ENCODE data around the gene ARL5A.
A peak's percentile ranks its signal among the peaks of the same experiment; 100 is the strongest.

Gene ARL5A

GRCh38 chr2:151775057-151775740, 53.0 kb downstream of the ARL5A start:
- H3K36me3 Mint-ChIP-seq (ENCODE audit: low read depth): peaks cover 52% of the 10 kb centered on the region
- no peak overlapping the region for H3K4me3 Mint-ChIP-seq
- no peak for DNase-seq
- H3K4me1 Mint-ChIP-seq (ENCODE audit: low read depth): peaks cover 7% of the 10 kb centered on the region
- peaks cover 2% of the 10 kb centered on the region for H3K9me3 Mint-ChIP-seq
- no peak overlapping the region for H3K27ac Mint-ChIP-seq
- H3K27me3 Mint-ChIP-seq: no peaks in the 10 kb centered on the region

- no peaks in the 10 kb centered on the region for H3K27me3 Mint-ChIP-seq
- H3K9me3 Mint-ChIP-seq: peaks cover 5% of the 10 kb centered on the region
- H3K4me1 Mint-ChIP-seq (ENCODE audit: low read depth): peaks cover 7% of the 10 kb centered on the region
- no peak overlapping the region for H3K27ac Mint-ChIP-seq
- H3K4me3 Mint-ChIP-seq: no peak overlapping the region
- DNase-seq: no peak
- peaks cover 45% of the 10 kb centered on the region for H3K36me3 Mint-ChIP-seq (ENCODE audit: low read depth)
These were observed 53.7 kb downstream of the ARL5A start for GRCh38 chr2:151774506-151774905.

- Mint-ChIP-seq H3K4me1 (ENCODE audit: low read depth) (peaks cover 16% of the 10 kb centered on the region), H3K9me3 (peaks cover 3% of the 10 kb centered on the region), H3K27me3 (no peaks in the 10 kb centered on the region), H3K27ac (no peak overlapping the region), H3K4me3 (no peak overlapping the region), H3K36me3 (ENCODE audit: low read depth) (peaks cover 20% of the 10 kb centered on the region)
- no peak for DNase-seq
These were observed 56.4 kb downstream of the ARL5A start for GRCh38 chr2:151771599-151772358.

- DNase-seq: no peak
- Mint-ChIP-seq H3K27ac (no peak overlapping the region), H3K4me1 (ENCODE audit: low read depth) (peaks cover 24% of the 10 kb centered on the region), H3K9me3 (peaks cover 3% of the 10 kb centered on the region), H3K4me3 (no peak overlapping the region), H3K27me3 (no peaks in the 10 kb centered on the region), H3K36me3 (ENCODE audit: low read depth) (peaks cover 12% of the 10 kb centered on the region)
These were observed 57.2 kb downstream of the ARL5A start for GRCh38 chr2:151770995-151771394.

GRCh38 chr2:151769606-151770005, 58.6 kb downstream of the ARL5A start:
- Mint-ChIP-seq H3K27ac (no peak overlapping the region), H3K9me3 (peaks cover 3% of the 10 kb centered on the region), H3K4me3 (no peak overlapping the region), H3K4me1 (ENCODE audit: low read depth) (peaks cover 20% of the 10 kb centered on the region), H3K27me3 (no peaks in the 10 kb centered on the region), H3K36me3 (ENCODE audit: low read depth) (peaks cover 6% of the 10 kb centered on the region)
- no peak for DNase-seq

- Mint-ChIP-seq H3K27me3 (no peaks in the 10 kb centered on the region), H3K27ac (no peak overlapping the region), H3K36me3 (ENCODE audit: low read depth) (peaks cover 4% of the 10 kb centered on the region), H3K9me3 (peaks cover 3% of the 10 kb centered on the region), H3K4me1 (ENCODE audit: low read depth) (peaks cover 18% of the 10 kb centered on the region), H3K4me3 (no peak overlapping the region)
- DNase-seq: no peak
These were observed 60.7 kb downstream of the ARL5A start for GRCh38 chr2:151767536-151767935.

- Mint-ChIP-seq H3K4me3 (no peak overlapping the region), H3K36me3 (ENCODE audit: low read depth) (no peaks in the 10 kb centered on the region), H3K9me3 (peaks cover 3% of the 10 kb centered on the region), H3K4me1 (ENCODE audit: low read depth) (peaks cover 18% of the 10 kb centered on the region), H3K27ac (no peak overlapping the region), H3K27me3 (no peaks in the 10 kb centered on the region)
- peak; percentile 32 for DNase-seq
These were observed 61.6 kb downstream of the ARL5A start for GRCh38 chr2:151766437-151767153.

GRCh38 chr2:151765760-151766410, 62.3 kb downstream of the ARL5A start:
- no peak for DNase-seq
- no peak overlapping the region for H3K27ac Mint-ChIP-seq
- no peaks in the 10 kb centered on the region for H3K27me3 Mint-ChIP-seq
- no peak overlapping the region for H3K4me3 Mint-ChIP-seq
- H3K36me3 Mint-ChIP-seq (ENCODE audit: low read depth): no peaks in the 10 kb centered on the region
- peaks cover 3% of the 10 kb centered on the region for H3K9me3 Mint-ChIP-seq
- H3K4me1 Mint-ChIP-seq (ENCODE audit: low read depth): peaks cover 18% of the 10 kb centered on the region

- H3K4me1 Mint-ChIP-seq (ENCODE audit: low read depth): peaks cover 18% of the 10 kb centered on the region
- H3K27ac Mint-ChIP-seq: no peak overlapping the region
- H3K4me3 Mint-ChIP-seq: no peak overlapping the region
- H3K36me3 Mint-ChIP-seq (ENCODE audit: low read depth): no peaks in the 10 kb centered on the region
- H3K27me3 Mint-ChIP-seq: no peaks in the 10 kb centered on the region
- H3K9me3 Mint-ChIP-seq: no peaks in the 10 kb centered on the region
- no peak for DNase-seq
These were observed 65.5 kb downstream of the ARL5A start for GRCh38 chr2:151762694-151763093.

- Mint-ChIP-seq H3K4me1 (ENCODE audit: low read depth) (peaks cover 8% of the 10 kb centered on the region), H3K36me3 (ENCODE audit: low read depth) (no peaks in the 10 kb centered on the region), H3K9me3 (no peaks in the 10 kb centered on the region), H3K4me3 (no peak overlapping the region), H3K27me3 (no peaks in the 10 kb centered on the region), H3K27ac (no peak overlapping the region)
- DNase-seq: no peak
These were observed 66.5 kb downstream of the ARL5A start for GRCh38 chr2:151761687-151762086.

- Mint-ChIP-seq H3K4me3 (no peak overlapping the region), H3K36me3 (ENCODE audit: low read depth) (no peaks in the 10 kb centered on the region), H3K9me3 (no peaks in the 10 kb centered on the region), H3K4me1 (ENCODE audit: low read depth) (peaks cover 3% of the 10 kb centered on the region), H3K27me3 (no peaks in the 10 kb centered on the region), H3K27ac (no peak overlapping the region)
- no peak for DNase-seq
These were observed 67.0 kb downstream of the ARL5A start for GRCh38 chr2:151761193-151761592.

- no peak overlapping the region for H3K4me3 Mint-ChIP-seq
- no peaks in the 10 kb centered on the region for H3K36me3 Mint-ChIP-seq (ENCODE audit: low read depth)
- no peaks in the 10 kb centered on the region for H3K4me1 Mint-ChIP-seq (ENCODE audit: low read depth)
- no peak for DNase-seq
- H3K27me3 Mint-ChIP-seq: no peaks in the 10 kb centered on the region
- H3K9me3 Mint-ChIP-seq: no peaks in the 10 kb centered on the region
- no peak overlapping the region for H3K27ac Mint-ChIP-seq
These were observed 68.0 kb downstream of the ARL5A start for GRCh38 chr2:151760139-151760650.

- no peak overlapping the region for H3K4me3 Mint-ChIP-seq
- H3K27me3 Mint-ChIP-seq: no peaks in the 10 kb centered on the region
- H3K36me3 Mint-ChIP-seq (ENCODE audit: low read depth): no peaks in the 10 kb centered on the region
- H3K4me1 Mint-ChIP-seq (ENCODE audit: low read depth): no peaks in the 10 kb centered on the region
- no peak for DNase-seq
- H3K9me3 Mint-ChIP-seq: no peaks in the 10 kb centered on the region
- no peak overlapping the region for H3K27ac Mint-ChIP-seq
These were observed 69.5 kb downstream of the ARL5A start for GRCh38 chr2:151758744-151759143.

GRCh38 chr2:151757861-151758260, 70.4 kb downstream of the ARL5A start:
- H3K27me3 Mint-ChIP-seq: no peaks in the 10 kb centered on the region
- no peaks in the 10 kb centered on the region for H3K4me1 Mint-ChIP-seq (ENCODE audit: low read depth)
- no peak overlapping the region for H3K27ac Mint-ChIP-seq
- H3K4me3 Mint-ChIP-seq: no peak overlapping the region
- no peaks in the 10 kb centered on the region for H3K36me3 Mint-ChIP-seq (ENCODE audit: low read depth)
- no peaks in the 10 kb centered on the region for H3K9me3 Mint-ChIP-seq
- no peak for DNase-seq
